Trophoblast cell (in vitro differentiated cells and primary cell): ENCODE measurements around the gene STRADA.

Experiments
- DNase-seq, 2 donors: peaks; one replicate each; pipeline ENCODE4 v3.0.0-alpha.2; 2016
- H2AFZ ChIP-seq: 2 replicates; pipeline ENCODE4 v1.6.1; 2013; ENCODE audit warnings: low read length, moderate library complexity, mild to moderate bottlenecking; ENCODE audit not compliant: insufficient read depth, poor library complexity
- H2AK5ac ChIP-seq: 2 replicates; pipeline ENCODE4 v1.6.1; 2013; ENCODE audit warnings: mild to moderate bottlenecking, low read length
- H2BK120ac ChIP-seq: 2 replicates; pipeline ENCODE4 v1.6.1; 2013; ENCODE audit warnings: low read length, mild to moderate bottlenecking, moderate library complexity; ENCODE audit not compliant: insufficient read depth, poor library complexity
- H2BK12ac ChIP-seq: 2 replicates; pipeline ENCODE4 v1.6.1; 2013; ENCODE audit warnings: mild to moderate bottlenecking, low read length, moderate library complexity
- H2BK5ac ChIP-seq: 2 replicates; pipeline ENCODE4 v1.6.1; 2013; ENCODE audit warnings: low read length, low read depth, moderate library complexity, mild to moderate bottlenecking; ENCODE audit not compliant: poor library complexity
- H3K14ac ChIP-seq: 2 replicates; pipeline ENCODE4 v1.6.1; 2013; ENCODE audit warnings: mild to moderate bottlenecking, low read length
- H3K18ac ChIP-seq: 2 replicates; pipeline ENCODE4 v1.6.1; 2013; ENCODE audit warnings: mild to moderate bottlenecking, low read length
- H3K23ac ChIP-seq: 2 replicates; pipeline ENCODE4 v1.6.1; 2013; ENCODE audit warnings: low read length
- H3K27ac ChIP-seq: 2 replicates; pipeline ENCODE4 v1.5.1; 2013; ENCODE audit warnings: low read depth, mild to moderate bottlenecking, inconsistent platforms, low read length, moderate library complexity
- H3K27me3 ChIP-seq: 2 replicates; pipeline ENCODE4 v1.6.1; 2013; ENCODE audit warnings: inconsistent platforms, mild to moderate bottlenecking, low read length, moderate library complexity; ENCODE audit not compliant: insufficient read depth
- H3K36me3 ChIP-seq, 2 experiments: 1 replicate in 1 of 2; 2 replicates in 1 of 2; pipeline ENCODE4 v1.6.1; 2013; ENCODE audit warnings: low read length in 2 of 2, mild to moderate bottlenecking in 2 of 2, moderate library complexity in 1 of 2; ENCODE audit not compliant: insufficient read depth in 2 of 2, control insufficient read depth in 1 of 2
- H3K4ac ChIP-seq: 2 replicates; pipeline ENCODE4 v1.6.1; 2013; ENCODE audit warnings: low read depth, mild to moderate bottlenecking, low read length, moderate library complexity
- H3K4me1 ChIP-seq, 2 experiments: 1 replicate in 1 of 2; 2 replicates in 1 of 2; pipeline ENCODE4 v1.6.1; 2013; ENCODE audit warnings: low read length in 2 of 2, mild to moderate bottlenecking in 2 of 2, moderate library complexity in 1 of 2; ENCODE audit not compliant: insufficient read depth in 2 of 2, control insufficient read depth in 1 of 2
- H3K4me2 ChIP-seq: 2 replicates; pipeline ENCODE4 v1.6.1; 2013; ENCODE audit warnings: inconsistent platforms, mild to moderate bottlenecking, low read length, moderate library complexity
- H3K4me3 ChIP-seq: 2 replicates; pipeline ENCODE4 v1.5.1; 2013; ENCODE audit warnings: mild to moderate bottlenecking, low read depth, low read length, inconsistent platforms
- H3K79me1 ChIP-seq: one replicate; pipeline ENCODE4 v1.6.1; 2013; ENCODE audit warnings: low read length
- H3K79me2 ChIP-seq: 2 replicates; pipeline ENCODE4 v1.6.1; 2013; ENCODE audit warnings: low read length, mild to moderate bottlenecking; ENCODE audit not compliant: control insufficient read depth, insufficient read depth, poor library complexity
- H3K9ac ChIP-seq: 2 replicates; pipeline ENCODE4 v1.6.1; 2013; ENCODE audit warnings: mild to moderate bottlenecking, low read length
- H3K9me3 ChIP-seq: 2 replicates; pipeline ENCODE4 v1.6.1; 2013; ENCODE audit warnings: low read depth, mild to moderate bottlenecking, control low read depth, inconsistent platforms, low read length; ENCODE audit not compliant: insufficient read depth
- H4K12ac ChIP-seq: 2 replicates; pipeline ENCODE4 v1.6.1; 2013; ENCODE audit warnings: low read depth, mild to moderate bottlenecking, low read length, moderate library complexity
- H4K8ac ChIP-seq: 2 replicates; pipeline ENCODE4 v1.6.1; 2013; ENCODE audit warnings: low read depth, mild to moderate bottlenecking, low read length, moderate library complexity
- H4K91ac ChIP-seq: one replicate; pipeline ENCODE4 v1.6.1; 2013; ENCODE audit warnings: low read depth, mild to moderate bottlenecking, low read length, moderate library complexity
- WGBS: extraction: QIAGEN DNeasy Blood & Tissue Kit; methylation state at CpG from one replicate; pipeline ENCODE4 v1.1.7; 2013; ENCODE audit warnings: missing lambda C conversion rate; ENCODE audit not compliant: insufficient read length, insufficient coverage; ENCODE audit errors: extremely low coverage; 5-methylcytosine and 5-hydroxymethylcytosine counted together

Gene STRADA

GRCh38 chr17:63762161-63763078 is 20.8 kb upstream of the STRADA start:
- Histone ChIP-seq H2BK120ac (no peak overlapping the region), H3K27me3 (no peaks in the 10 kb centered on the region), H4K91ac (no peak overlapping the region), H3K4me3 (no peak overlapping the region), H3K9me3 (no peaks in the 10 kb centered on the region), H2AFZ (no peak overlapping the region), H3K18ac (no peak overlapping the region), H3K79me1 (no peaks in the 10 kb centered on the region), H3K4me1 (no peaks in the 10 kb centered on the region), H3K9ac (no peak overlapping the region), H3K4ac (no peak overlapping the region), H3K27ac (no peak overlapping the region), H3K79me2 (no peaks in the 10 kb centered on the region), H3K4me2 (no peak overlapping the region), H4K12ac (no peak overlapping the region), H2BK12ac (no peak overlapping the region), H3K23ac (no peak overlapping the region), H4K8ac (no peak overlapping the region), H2AK5ac (no peak overlapping the region), H3K14ac (no peak overlapping the region), H3K36me3 (peaks cover 14 to 25% of the 10 kb centered on the region in 2 experiments), H2BK5ac (no peak overlapping the region)
- WGBS = no CpG with 5 or more reads among the region's 5 CpGs
- no peak for DNase-seq

DNA sequence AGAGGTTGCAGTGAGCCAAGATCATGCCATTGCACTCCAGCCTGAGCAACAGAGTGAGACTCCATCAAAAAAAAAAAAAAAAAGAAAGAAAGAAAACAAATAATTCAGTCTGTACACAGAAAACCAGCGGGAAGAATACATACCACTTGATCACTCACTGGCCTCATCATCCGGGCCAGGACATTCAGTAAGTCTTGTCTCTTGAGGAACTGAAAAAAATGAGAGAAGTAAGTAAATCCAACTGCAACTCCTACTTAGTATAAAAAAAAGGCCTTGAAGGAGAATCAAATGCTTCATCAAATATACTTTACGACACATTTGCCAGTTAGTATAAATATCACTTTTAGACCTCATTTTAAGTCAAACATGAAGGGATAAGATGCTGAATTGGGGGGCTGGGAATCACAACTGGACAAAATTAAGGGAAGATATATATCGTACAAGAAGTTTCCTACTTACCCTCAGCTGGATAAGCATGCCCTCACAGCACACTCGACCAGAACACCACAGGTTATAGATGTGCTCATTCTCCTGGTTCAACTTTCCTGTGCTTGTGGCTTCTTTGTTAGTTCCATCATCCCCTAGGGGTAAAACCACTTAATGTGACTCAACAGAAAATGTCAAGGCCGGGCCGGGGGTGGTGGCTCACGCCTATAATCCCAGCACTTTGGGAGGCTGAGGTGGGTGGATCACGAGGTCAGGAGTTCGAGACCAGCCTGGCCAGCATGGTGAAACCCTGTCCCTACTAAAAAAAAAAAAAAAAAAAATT is 19.4 kb upstream of the STRADA start:
- no peak overlapping the region for H3K23ac ChIP-seq
- no peak overlapping the region for H4K91ac ChIP-seq
- no peak overlapping the region for H3K4me3 ChIP-seq
- WGBS = no CpG with 5 or more reads among the region's 10 CpGs
- H3K79me1 ChIP-seq = no peaks in the 10 kb centered on the region
- H3K14ac ChIP-seq = no peak overlapping the region
- H2AFZ ChIP-seq = no peak overlapping the region
- H3K9ac ChIP-seq = no peak overlapping the region
- no peak overlapping the region for H2BK5ac ChIP-seq
- no peak overlapping the region for H3K4ac ChIP-seq
- no peaks in the 10 kb centered on the region for H3K79me2 ChIP-seq
- no peak overlapping the region for H2BK12ac ChIP-seq
- H3K4me2 ChIP-seq = no peak overlapping the region
- no peak overlapping the region for H3K27ac ChIP-seq
- H3K9me3 ChIP-seq = no peaks in the 10 kb centered on the region
- H2BK120ac ChIP-seq = no peak overlapping the region
- no peaks in the 10 kb centered on the region for H3K4me1 ChIP-seq
- H3K18ac ChIP-seq = no peak overlapping the region
- peak in 1 of 2 donors; percentile 16 for DNase-seq
- H2AK5ac ChIP-seq = no peak overlapping the region
- H4K12ac ChIP-seq = no peak overlapping the region
- H3K27me3 ChIP-seq = no peaks in the 10 kb centered on the region
- no peak overlapping the region for H4K8ac ChIP-seq
- peaks cover 14 to 31% of the 10 kb centered on the region in 2 experiments for H3K36me3 ChIP-seq

GRCh38 chr17:63758428-63758827 is 16.8 kb upstream of the STRADA start:
- Histone ChIP-seq H3K79me2 (no peaks in the 10 kb centered on the region), H3K36me3 (peaks cover 21 to 39% of the 10 kb centered on the region in 2 experiments), H3K4me2 (no peak overlapping the region), H2BK120ac (no peak overlapping the region), H2BK5ac (no peak overlapping the region), H4K12ac (no peak overlapping the region), H3K9ac (no peak overlapping the region), H3K9me3 (no peaks in the 10 kb centered on the region), H4K91ac (no peak overlapping the region), H3K27ac (no peak overlapping the region), H3K4me1 (no peaks in the 10 kb centered on the region), H3K18ac (no peak overlapping the region), H4K8ac (no peak overlapping the region), H2AK5ac (no peak overlapping the region), H2AFZ (no peak overlapping the region), H3K23ac (no peak overlapping the region), H3K4me3 (no peak overlapping the region), H3K79me1 (no peaks in the 10 kb centered on the region), H2BK12ac (no peak overlapping the region), H3K14ac (no peak overlapping the region), H3K4ac (no peak overlapping the region), H3K27me3 (no peaks in the 10 kb centered on the region)
- no peak for DNase-seq
- no CpG with 5 or more reads among the region's 2 CpGs for WGBS

DNA sequence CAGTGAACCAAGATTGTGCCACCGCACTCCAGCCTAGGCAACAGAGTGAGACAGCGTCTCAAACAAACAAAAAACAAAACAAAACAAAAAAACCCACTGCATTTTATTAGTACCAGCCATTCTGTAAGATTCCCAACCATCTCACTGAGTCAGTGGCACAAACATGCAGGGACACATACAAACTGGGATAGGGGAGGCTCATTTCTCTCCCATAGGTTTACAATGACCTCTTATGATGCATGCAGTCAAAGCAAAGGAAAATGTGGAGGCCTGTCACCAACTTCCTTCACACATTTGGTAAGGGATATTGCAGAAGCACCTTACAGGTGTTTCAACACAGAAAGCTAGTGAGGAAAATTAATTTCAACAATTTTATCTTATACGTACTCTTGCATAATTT is 12.4 kb upstream of the STRADA start:
- Histone ChIP-seq H4K91ac (no peak overlapping the region), H3K23ac (no peak overlapping the region), H3K36me3 (peaks cover 23 to 37% of the 10 kb centered on the region in 2 experiments), H3K14ac (no peak overlapping the region), H2BK120ac (no peak overlapping the region), H3K4me2 (no peak overlapping the region), H4K8ac (no peak overlapping the region), H3K4me3 (no peak overlapping the region), H2BK5ac (no peak overlapping the region), H3K79me1 (no peaks in the 10 kb centered on the region), H2BK12ac (no peak overlapping the region), H3K27me3 (no peaks in the 10 kb centered on the region), H2AFZ (no peak overlapping the region), H3K27ac (no peak overlapping the region), H3K9ac (no peak overlapping the region), H3K18ac (no peak overlapping the region), H3K79me2 (no peaks in the 10 kb centered on the region), H3K9me3 (no peaks in the 10 kb centered on the region), H4K12ac (no peak overlapping the region), H3K4ac (no peak overlapping the region), H2AK5ac (no peak overlapping the region), H3K4me1 (no peaks in the 10 kb centered on the region)
- peak; percentile 36 to 49 for DNase-seq
- no CpG with 5 or more reads among the region's 3 CpGs for WGBS
